SJSA1 (cell line): ENCODE results near the gene HABP2. TPM values are rescaled to one million over a fixed set of nuclear protein-coding genes. Genes with fewer than 3 reads are reported as not detected.
A peak's percentile ranks its signal among the peaks of the same experiment; 100 is the strongest.

ENCODE experiments used
- DNase-seq, 2 experiments: peaks; one replicate each; pipeline ENCODE4 v3.0.0-alpha.2; 2015 to 2020; ENCODE audit warnings: low spot score in 2 of 2, low read depth in 1 of 2
- H3K27ac ChIP-seq: fragments of 250-450 bp; sonication (Bioruptor Pico); 2 replicates; pipeline ENCODE4 v1.5.1; 2020; ENCODE audit warnings: mild to moderate bottlenecking, moderate library complexity
- H3K27me3 ChIP-seq: fragments of 250-450 bp; sonication (Bioruptor Pico); replicated peaks from 2 replicates; pipeline ENCODE4 v1.5.1; 2020; ENCODE audit warnings: mild to moderate bottlenecking, moderate library complexity
- H3K36me3 ChIP-seq: fragments of 250-450 bp; sonication (Bioruptor Pico); 2 replicates; pipeline ENCODE4 v1.5.1; 2020; ENCODE audit warnings: mild to moderate bottlenecking
- H3K4me1 ChIP-seq: fragments of 250-450 bp; sonication (Bioruptor Pico); replicated peaks from 2 replicates; pipeline ENCODE4 v1.6.1; 2021; ENCODE audit warnings: mild to moderate bottlenecking
- H3K4me3 ChIP-seq: fragments of 250-450 bp; sonication (Bioruptor Pico); 2 replicates; pipeline ENCODE4 v1.5.1; 2020; ENCODE audit warnings: mild to moderate bottlenecking
- H3K9me3 ChIP-seq: fragments of 250-450 bp; sonication (Bioruptor Pico); replicated peaks from 2 replicates; pipeline ENCODE4 v1.5.1; 2020; ENCODE audit warnings: mild to moderate bottlenecking
- total RNA-seq: library from RNA; depleted of rRNA; stranded (reverse); fragments of >200 nt; shearing (Covaris generic); gene quantifications from 2 replicates; pipeline ENCODE4 v1.2.3, GENCODE V29; 2014

The HABP2 gene
- total RNA-seq, 1 experiment from 2014 or later, result not detected

DNA sequence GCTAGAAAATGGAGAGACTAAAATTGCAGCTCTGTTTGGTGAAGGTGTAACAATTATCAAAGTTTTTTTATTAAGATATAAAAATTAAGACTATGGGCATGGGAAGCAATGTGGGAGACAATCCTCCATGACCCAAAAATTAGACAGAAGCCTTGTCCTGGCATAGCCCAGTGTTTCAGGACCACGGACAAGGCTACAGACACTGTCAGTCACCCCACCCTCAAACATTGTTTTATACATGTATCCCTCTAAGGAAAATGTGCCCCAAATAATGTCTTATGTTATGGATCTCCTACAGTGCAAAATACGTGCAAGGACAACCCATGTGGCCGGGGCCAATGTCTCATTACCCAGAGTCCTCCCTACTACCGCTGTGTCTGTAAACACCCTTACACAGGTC lies 24.0 kb downstream of the HABP2 start:
- Histone ChIP-seq H3K36me3 (no peaks in the 10 kb centered on the region), H3K4me3 (no peak overlapping the region), H3K27me3 (peaks cover 4% of the 10 kb centered on the region; the same call in 1 of the 2 replicates), H3K27ac (no peak overlapping the region), H3K9me3 (no peaks in the 10 kb centered on the region), H3K4me1 (no peaks in the 10 kb centered on the region)
- no peak for DNase-seq

DNA sequence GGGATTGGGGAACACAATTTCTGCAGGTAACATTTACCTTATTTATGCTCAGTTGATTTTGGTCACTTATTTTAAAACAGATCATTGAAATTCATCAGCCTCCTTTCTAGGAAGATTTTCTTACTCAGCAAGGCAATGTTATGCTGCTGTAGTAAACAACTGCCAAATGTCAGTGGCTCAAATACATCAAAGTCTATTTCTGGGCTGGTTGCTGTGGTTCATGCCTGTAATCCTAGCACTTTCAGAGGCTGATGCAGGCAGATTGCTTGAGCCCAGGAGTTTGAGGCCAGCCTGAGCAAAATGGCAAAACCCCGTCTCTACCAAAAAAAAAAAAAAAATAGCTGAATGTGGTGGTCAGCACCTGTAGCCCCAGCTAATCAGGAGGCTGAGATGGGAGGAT lies 25.9 kb downstream of the HABP2 start:
- Histone ChIP-seq H3K4me3 (no peak overlapping the region), H3K9me3 (no peaks in the 10 kb centered on the region), H3K27ac (no peak overlapping the region), H3K4me1 (no peaks in the 10 kb centered on the region), H3K36me3 (no peaks in the 10 kb centered on the region), H3K27me3 (no peaks in the 10 kb centered on the region)
- DNase-seq, result no peak

DNA sequence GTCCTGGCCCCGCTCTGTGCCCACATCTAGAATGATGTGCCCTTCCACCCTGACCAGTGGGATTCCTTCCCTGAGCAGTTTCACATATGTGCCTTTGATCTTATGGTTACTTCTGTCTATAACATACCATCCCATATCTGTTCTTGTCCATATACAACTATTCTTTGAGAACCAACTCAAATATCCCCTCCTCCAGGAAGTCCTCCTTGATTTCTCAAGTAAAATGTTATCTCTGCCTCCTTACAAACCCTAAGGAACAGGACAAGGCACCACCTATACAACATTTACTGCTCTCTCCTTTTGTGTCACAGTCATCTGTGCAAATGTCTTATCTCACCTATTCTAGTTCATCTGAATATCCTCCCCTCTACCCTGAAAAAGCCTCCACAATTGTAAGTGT lies 28.2 kb downstream of the HABP2 start:
- Histone ChIP-seq H3K9me3 (no peaks in the 10 kb centered on the region), H3K36me3 (no peaks in the 10 kb centered on the region), H3K4me3 (no peak overlapping the region), H3K27me3 (peaks cover 6% of the 10 kb centered on the region; the same call in 1 of the 2 replicates), H3K4me1 (no peaks in the 10 kb centered on the region), H3K27ac (no peak overlapping the region)
- DNase-seq, result no peak

DNA sequence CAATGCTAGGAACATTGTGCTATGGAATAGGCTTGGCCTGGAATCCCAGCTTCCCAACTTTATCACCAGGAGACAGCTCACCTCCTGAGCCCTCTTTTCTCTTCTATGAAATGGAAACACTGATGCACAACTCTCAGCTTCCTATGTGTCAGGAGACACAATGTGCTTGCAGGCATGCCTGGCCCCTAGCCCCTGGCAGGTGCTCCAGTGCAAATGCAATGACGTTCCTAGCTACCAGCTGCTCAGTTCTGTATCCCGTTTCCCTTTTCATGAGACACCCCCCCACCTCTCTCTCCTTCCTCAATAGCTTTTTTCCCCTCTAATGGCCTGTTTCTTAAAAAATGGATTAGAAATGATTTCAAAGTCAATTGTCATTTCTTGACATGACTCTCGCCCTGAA lies 30.7 kb downstream of the HABP2 start:
- Histone ChIP-seq H3K27me3 (peaks cover 6% of the 10 kb centered on the region; the same call in 1 of the 2 replicates), H3K36me3 (no peaks in the 10 kb centered on the region), H3K4me1 (no peaks in the 10 kb centered on the region), H3K4me3 (no peak overlapping the region), H3K9me3 (no peaks in the 10 kb centered on the region), H3K27ac (no peak overlapping the region)
- DNase-seq, result no peak

DNA sequence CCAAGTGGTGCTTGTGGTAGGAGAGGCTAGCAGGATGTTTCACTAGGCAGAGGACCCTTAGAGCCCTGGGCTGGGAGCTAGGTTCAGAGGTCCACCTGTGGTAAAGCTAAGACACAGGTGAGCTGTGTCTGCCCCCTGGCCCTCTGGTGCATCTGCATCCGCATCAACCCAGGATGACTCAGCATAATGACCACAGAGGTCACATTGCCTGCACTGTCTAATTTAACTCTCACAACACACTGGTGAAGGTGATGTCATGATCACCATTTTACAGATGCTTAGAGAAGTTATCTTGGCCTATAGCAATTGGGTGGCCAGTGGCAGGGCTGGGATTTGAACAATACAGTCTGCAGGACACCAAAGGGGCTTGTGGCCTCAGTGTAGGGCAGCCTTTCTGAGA lies 33.1 kb downstream of the HABP2 start:
- Histone ChIP-seq H3K4me3 (no peak overlapping the region), H3K27me3 (peaks cover 6% of the 10 kb centered on the region; the same call in 1 of the 2 replicates), H3K36me3 (no peaks in the 10 kb centered on the region), H3K9me3 (no peaks in the 10 kb centered on the region), H3K27ac (no peak overlapping the region), H3K4me1 (no peaks in the 10 kb centered on the region)
- no peak for DNase-seq

DNA sequence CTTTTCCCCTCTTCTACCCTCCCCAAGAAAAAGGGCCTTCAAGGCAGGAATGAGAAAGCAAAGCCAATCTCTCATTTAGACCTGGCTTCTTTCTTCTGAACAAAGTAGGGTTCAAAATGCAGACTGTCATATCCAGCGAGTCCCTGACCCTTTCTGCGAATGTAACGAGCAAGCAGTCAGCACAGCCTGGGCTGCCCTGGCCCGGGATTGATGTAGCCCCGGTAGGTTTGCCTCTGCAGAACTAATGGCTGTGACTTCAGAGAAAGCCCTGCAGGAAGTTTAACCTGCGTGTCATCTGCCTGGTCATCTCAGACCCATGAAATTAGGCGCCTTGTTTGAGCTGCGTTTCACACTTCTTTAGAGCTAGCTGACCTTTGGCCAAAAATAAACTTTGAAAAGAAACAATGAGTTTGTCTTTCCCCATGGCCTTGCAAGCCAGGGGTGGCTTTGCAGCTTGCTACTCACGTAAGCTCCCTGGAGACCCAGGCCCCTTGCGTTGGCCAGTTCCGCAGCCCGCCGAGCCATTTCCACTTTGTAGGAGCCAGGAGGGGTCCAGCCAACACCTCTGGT lies 36.4 kb downstream of the HABP2 start:
- H3K27ac ChIP-seq, result no peak overlapping the region
- no peaks in the 10 kb centered on the region for H3K36me3 ChIP-seq
- H3K4me3 ChIP-seq, result no peak overlapping the region
- no peaks in the 10 kb centered on the region for H3K4me1 ChIP-seq
- peaks cover 13% of the 10 kb centered on the region for H3K27me3 ChIP-seq
- H3K9me3 ChIP-seq, result no peaks in the 10 kb centered on the region
- no peak for DNase-seq

DNA sequence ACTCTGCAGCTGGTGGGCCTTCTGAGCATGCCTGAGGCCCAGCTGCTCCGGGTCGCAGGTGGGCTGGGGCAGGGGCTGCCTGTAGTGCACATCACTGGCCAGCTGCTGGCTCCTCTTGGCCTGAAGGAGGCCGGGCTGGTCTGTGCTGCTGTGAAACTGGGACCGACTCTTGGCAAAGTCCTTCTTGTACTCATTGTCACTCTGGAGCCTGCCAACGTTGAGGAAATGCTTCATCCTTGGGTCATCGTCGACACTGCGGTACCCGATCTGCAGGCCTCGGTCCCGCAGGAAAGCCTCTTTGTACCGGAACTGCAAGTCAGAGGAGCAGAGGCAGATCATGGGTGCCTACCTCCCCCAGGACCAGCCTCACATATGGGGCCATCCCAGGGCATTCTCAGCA lies 37.7 kb downstream of the HABP2 start:
- H3K27ac ChIP-seq, result no peak overlapping the region
- no peak overlapping the region for H3K4me3 ChIP-seq
- no peak for DNase-seq
- H3K4me1 ChIP-seq, result no peaks in the 10 kb centered on the region
- no peaks in the 10 kb centered on the region for H3K9me3 ChIP-seq
- H3K27me3 ChIP-seq, result peaks cover 7% of the 10 kb centered on the region
- H3K36me3 ChIP-seq, result no peaks in the 10 kb centered on the region

DNA sequence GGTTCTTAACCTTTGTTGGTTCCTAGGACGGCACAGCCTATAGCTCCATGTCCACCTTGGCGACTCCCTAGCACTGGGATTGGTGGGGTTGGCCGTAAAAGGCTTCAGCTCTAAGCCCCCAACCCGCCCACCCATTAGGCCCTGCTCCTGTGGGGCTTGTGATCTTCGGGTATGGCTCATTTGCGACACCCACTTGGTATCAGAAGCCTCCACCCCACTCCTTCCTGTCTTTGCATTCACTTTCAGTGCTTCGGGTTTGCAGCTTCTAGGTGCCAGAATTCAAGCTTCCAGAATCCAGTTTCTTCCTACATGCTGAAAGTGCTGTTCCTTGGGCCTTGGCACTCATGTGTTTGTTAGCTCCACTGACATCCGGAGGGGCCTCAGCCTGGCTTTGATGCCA lies 39.5 kb downstream of the HABP2 start:
- Histone ChIP-seq H3K36me3 (no peaks in the 10 kb centered on the region), H3K4me1 (no peaks in the 10 kb centered on the region), H3K27me3 (peaks cover 20% of the 10 kb centered on the region), H3K9me3 (no peaks in the 10 kb centered on the region), H3K27ac (no peak overlapping the region), H3K4me3 (no peak overlapping the region)
- no peak for DNase-seq

DNA sequence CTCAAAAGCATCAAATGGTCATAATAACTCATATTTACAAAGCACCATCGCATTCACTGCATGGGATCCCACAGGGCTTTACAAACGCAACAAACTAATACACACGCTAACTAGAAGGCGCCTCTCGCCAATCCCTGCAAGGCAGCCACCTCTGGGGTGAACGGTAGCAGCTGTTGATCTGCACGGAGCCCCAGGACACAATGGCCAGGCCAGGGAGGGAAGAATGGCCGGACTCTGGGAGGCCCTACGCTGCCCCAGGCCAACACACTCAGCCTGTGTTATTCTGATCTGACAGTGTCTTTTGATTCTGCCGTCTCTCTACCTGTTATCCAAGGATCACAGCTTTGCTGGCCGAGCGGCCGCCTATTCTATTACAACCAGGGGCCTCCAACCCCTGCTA lies 41.8 kb downstream of the HABP2 start:
- no peak for DNase-seq

DNA sequence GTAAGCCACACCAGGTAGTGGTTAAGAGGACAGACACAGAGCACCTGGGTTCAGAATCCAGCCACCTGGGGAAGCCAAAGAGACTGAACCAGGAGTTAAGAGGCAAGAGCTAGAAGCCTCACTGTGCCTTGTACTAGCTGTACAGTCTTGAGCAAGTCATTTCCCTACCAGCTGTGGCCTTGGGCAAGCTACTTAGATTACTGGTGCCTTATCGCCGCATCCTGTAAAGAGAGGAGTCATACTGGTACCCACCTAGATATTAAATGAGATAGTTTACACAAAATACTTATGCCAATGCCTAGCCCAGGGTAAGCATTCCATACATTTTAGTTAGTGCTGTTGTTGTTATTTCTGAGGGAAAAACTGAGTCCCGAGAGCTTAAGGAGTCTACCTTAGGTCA lies 47.7 kb downstream of the HABP2 start:
- peaks cover 21% of the 10 kb centered on the region for H3K27me3 ChIP-seq
- no peak overlapping the region for H3K27ac ChIP-seq
- no peaks in the 10 kb centered on the region for H3K9me3 ChIP-seq
- no peak overlapping the region for H3K4me3 ChIP-seq
- no peaks in the 10 kb centered on the region for H3K36me3 ChIP-seq
- H3K4me1 ChIP-seq, result no peaks in the 10 kb centered on the region
- DNase-seq, result no peak

More for the DNA sequence above, 41.8 kb downstream of the HABP2 start:
- H3K4me3 ChIP-seq, result no peak overlapping the region
- H3K36me3 ChIP-seq, result no peaks in the 10 kb centered on the region
- no peaks in the 10 kb centered on the region for H3K4me1 ChIP-seq
- H3K27ac ChIP-seq, result no peak overlapping the region
- peaks cover 28% of the 10 kb centered on the region for H3K27me3 ChIP-seq
- no peaks in the 10 kb centered on the region for H3K9me3 ChIP-seq

DNA sequence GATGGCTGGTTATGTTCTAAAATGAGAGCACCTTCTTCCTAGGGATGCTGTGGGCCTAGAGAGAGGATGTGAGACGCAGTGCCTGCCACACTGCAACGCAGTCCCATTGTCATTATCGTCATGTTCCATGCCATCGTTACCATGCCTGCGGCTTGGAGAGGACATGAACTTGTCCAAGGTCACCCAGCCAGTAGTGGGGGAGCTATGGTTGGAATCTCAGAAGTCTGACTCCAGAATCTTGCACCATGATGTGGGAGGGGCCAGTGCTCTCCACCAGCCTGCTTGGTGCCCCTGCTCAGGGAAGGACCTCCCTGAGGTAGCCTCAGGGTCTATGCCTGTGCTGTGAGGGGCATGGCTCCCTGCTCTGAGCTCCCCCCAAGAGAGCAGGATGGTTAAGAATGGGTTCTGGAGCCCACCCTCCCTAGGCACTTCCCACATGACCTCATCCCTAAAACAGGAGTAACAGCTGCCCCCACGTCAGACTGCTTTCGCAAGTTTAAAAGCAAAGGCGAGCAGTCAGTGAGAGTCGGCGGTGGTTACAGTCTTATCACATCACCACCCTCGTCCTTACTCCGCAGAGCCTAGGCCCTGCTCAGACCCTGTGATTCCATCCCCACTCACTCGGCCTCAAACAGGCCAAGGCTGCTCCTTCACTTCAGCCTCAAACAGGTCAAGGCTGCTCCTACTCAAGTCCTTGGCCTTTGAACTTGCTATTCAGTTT lies 50.4 kb downstream of the HABP2 start:
- peaks cover 10% of the 10 kb centered on the region; the same call in 1 of the 2 replicates for H3K27me3 ChIP-seq
- H3K4me3 ChIP-seq, result no peak overlapping the region
- no peak for DNase-seq
- H3K9me3 ChIP-seq, result no peaks in the 10 kb centered on the region
- H3K36me3 ChIP-seq, result no peaks in the 10 kb centered on the region
- H3K4me1 ChIP-seq, result no peaks in the 10 kb centered on the region
- no peak overlapping the region for H3K27ac ChIP-seq

DNA sequence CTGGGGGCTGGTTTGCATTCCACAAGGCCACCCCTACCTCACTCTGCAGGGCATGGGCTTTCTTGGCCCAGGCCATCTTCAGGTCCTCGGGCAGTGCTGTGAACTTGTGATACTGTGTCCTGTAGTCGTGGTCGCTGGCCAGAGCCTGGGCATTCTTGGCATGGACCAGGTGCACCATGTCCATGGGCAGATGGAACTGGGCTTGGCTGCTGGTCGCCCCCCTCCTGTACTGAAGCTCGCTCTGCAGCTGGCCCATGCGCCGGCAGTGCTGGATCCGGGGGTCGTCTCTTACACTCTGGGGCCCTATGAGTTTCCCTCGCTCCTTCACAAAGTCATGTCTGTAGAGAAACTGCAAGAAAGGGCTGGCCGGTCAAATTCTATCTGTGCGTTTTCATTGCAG lies 51.7 kb downstream of the HABP2 start:
- H3K27me3 ChIP-seq, result peaks cover 8% of the 10 kb centered on the region; the same call in 1 of the 2 replicates
- no peaks in the 10 kb centered on the region for H3K4me1 ChIP-seq
- no peaks in the 10 kb centered on the region for H3K36me3 ChIP-seq
- no peaks in the 10 kb centered on the region for H3K9me3 ChIP-seq
- DNase-seq, result no peak
- H3K27ac ChIP-seq, result no peak overlapping the region
- no peak overlapping the region for H3K4me3 ChIP-seq

DNA sequence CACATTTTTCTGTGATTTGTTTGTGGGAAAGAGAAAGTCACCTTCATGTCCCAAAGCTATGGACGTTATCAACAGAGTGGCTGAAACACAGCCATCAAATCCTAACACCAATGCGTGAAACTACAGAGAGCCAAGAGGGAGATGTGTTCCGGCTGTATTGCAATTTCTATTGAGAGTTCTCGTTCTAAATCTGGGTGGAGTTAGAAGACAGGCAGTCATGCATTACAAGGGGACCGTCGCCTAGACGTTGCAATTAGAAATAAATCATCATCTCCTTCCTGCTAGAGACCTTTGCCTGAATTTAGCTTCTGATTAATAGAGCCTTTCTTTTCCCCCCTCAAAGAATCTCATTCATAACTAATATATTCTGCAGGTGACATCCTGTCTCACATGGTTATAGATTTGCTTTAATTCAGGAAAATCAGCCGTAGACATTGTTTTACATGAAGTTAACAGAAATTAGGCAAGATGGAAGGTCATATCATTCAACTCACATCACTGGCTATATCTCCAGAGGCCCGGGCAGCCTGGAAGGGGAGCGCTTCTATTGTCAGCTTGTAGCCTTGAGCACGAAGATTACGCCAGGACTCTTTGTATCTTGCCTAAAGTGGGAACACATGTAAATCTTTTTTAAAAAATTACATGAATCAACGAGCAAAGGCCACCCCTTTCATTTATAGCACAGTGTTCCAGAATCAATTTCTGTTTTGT lies 52.6 kb downstream of the HABP2 start:
- H3K9me3 ChIP-seq, result no peaks in the 10 kb centered on the region
- DNase-seq, result no peak
- no peaks in the 10 kb centered on the region for H3K4me1 ChIP-seq
- H3K4me3 ChIP-seq, result no peak overlapping the region
- no peaks in the 10 kb centered on the region for H3K36me3 ChIP-seq
- peaks cover 9% of the 10 kb centered on the region for H3K27me3 ChIP-seq
- H3K27ac ChIP-seq, result no peak overlapping the region

DNA sequence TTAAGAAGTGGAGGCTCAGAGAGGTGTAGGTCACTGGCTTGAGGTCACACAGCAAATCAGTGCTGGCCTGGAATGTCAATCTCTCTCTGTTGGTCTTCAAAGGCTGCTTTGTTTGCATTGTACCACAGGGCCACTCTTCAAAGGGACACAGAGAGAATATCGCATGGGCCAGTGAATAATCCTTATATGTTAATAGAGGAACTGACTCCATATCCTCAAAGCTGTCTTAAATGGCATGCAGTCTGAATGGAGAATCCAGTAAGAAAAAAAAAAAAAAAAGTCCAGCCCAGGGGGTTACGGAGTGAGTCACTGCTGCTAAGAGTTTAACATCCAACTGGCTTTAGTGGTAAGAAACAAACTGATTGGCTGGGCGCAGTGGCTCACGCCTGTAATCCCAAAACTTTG lies 56.9 kb downstream of the HABP2 start:
- H3K4me1 ChIP-seq, result no peaks in the 10 kb centered on the region
- H3K36me3 ChIP-seq, result no peaks in the 10 kb centered on the region
- H3K27me3 ChIP-seq, result peaks cover 12% of the 10 kb centered on the region
- DNase-seq, result peak in 1 of 2 experiments; percentile 4
- H3K9me3 ChIP-seq, result no peaks in the 10 kb centered on the region
- no peak overlapping the region for H3K4me3 ChIP-seq
- H3K27ac ChIP-seq, result no peak overlapping the region
